ENCODE measurements around the gene GLG1. TPM values are rescaled to one million over a fixed set of nuclear protein-coding genes. Genes with fewer than 3 reads are reported as not detected.
"Not testable (repeated sequence)": the region's sequence is repeated elsewhere in the genome, so short reads cannot be mapped to it uniquely, and the experiment has no call there.

The GLG1 gene
- total RNA-seq, 1 experiment from 2014 or later = 139 TPM

GRCh38 chr16:74521691-74522090 lies 85.2 kb downstream of the GLG1 start:
- CTCF ChIA-PET = no interaction called here
- Mint-ChIP-seq H3K4me3 (ENCODE audit: low read depth, unreplicated experiment) (no peak overlapping the region), H3K36me3 (ENCODE audit: insufficient read depth, unreplicated experiment) (no peaks in the 10 kb centered on the region), H3K9me3 (ENCODE audit: low read depth, unreplicated experiment) (no peaks in the 10 kb centered on the region), H3K27me3 (ENCODE audit: unreplicated experiment) (no peaks in the 10 kb centered on the region), H3K27ac (ENCODE audit: unreplicated experiment) (no peak overlapping the region), H3K4me1 (ENCODE audit: low read depth, unreplicated experiment) (peaks cover 8% of the 10 kb centered on the region)
- intact Hi-C loops (cut with micrococcal nuclease; ENCODE audit: unreplicated experiment) = no loop called here
- DNase-seq = no peak
- no TSS peak for BruUV-seq (replicated peaks)
- no peak for TF ChIP-seq CTCF (IDR thresholded peaks at IDR 0.05; ENCODE audit: unreplicated experiment)

GRCh38 chr16:74518934-74519333 lies 88.0 kb downstream of the GLG1 start:
- H3K27ac Mint-ChIP-seq (ENCODE audit: unreplicated experiment); H3K4me3 Mint-ChIP-seq (ENCODE audit: low read depth, unreplicated experiment); BruUV-seq (replicated peaks); H3K27me3 Mint-ChIP-seq (ENCODE audit: unreplicated experiment); H3K9me3 Mint-ChIP-seq (ENCODE audit: low read depth, unreplicated experiment); H3K4me1 Mint-ChIP-seq (ENCODE audit: low read depth, unreplicated experiment); H3K36me3 Mint-ChIP-seq (ENCODE audit: insufficient read depth, unreplicated experiment); DNase-seq; intact Hi-C loops (cut with micrococcal nuclease; ENCODE audit: unreplicated experiment): not testable (repeated sequence)
- CTCF ChIA-PET = interaction anchor here (0.7 kb wide), 1 partner anchor 61 kb away, joined by 3 read pairs; no protein-coding TSS in a partner anchor

- no peak for TF ChIP-seq CTCF (IDR thresholded peaks at IDR 0.05; ENCODE audit: unreplicated experiment)
- H3K9me3 Mint-ChIP-seq (ENCODE audit: low read depth, unreplicated experiment) = peaks cover 4% of the 10 kb centered on the region
- H3K27ac Mint-ChIP-seq (ENCODE audit: unreplicated experiment) = no peak overlapping the region
- H3K4me1 Mint-ChIP-seq (ENCODE audit: low read depth, unreplicated experiment) = no peaks in the 10 kb centered on the region
- no TSS peak for BruUV-seq (replicated peaks)
- CTCF ChIA-PET = interaction anchor here (0.6 to 0.7 kb wide), 2 partner anchors 46 to 178 kb away, joined by 4 read pairs; no protein-coding TSS in a partner anchor
- intact Hi-C loops (cut with micrococcal nuclease; ENCODE audit: unreplicated experiment) = no loop called here
- H3K4me3 Mint-ChIP-seq (ENCODE audit: low read depth, unreplicated experiment) = no peak overlapping the region
- H3K27me3 Mint-ChIP-seq (ENCODE audit: unreplicated experiment) = no peaks in the 10 kb centered on the region
- DNase-seq = no peak
- H3K36me3 Mint-ChIP-seq (ENCODE audit: insufficient read depth, unreplicated experiment) = no peaks in the 10 kb centered on the region
Measured at GRCh38 chr16:74511961-74512360, 95.0 kb downstream of the GLG1 start.

GRCh38 chr16:74505011-74505410 lies 101.9 kb downstream of the GLG1 start:
- peaks cover 19% of the 10 kb centered on the region for H3K36me3 Mint-ChIP-seq (ENCODE audit: insufficient read depth, unreplicated experiment)
- no peaks in the 10 kb centered on the region for H3K27me3 Mint-ChIP-seq (ENCODE audit: unreplicated experiment)
- no peak for TF ChIP-seq CTCF (IDR thresholded peaks at IDR 0.05; ENCODE audit: unreplicated experiment)
- no peaks in the 10 kb centered on the region for H3K9me3 Mint-ChIP-seq (ENCODE audit: low read depth, unreplicated experiment)
- intact Hi-C loops (cut with micrococcal nuclease; ENCODE audit: unreplicated experiment) = no loop called here
- DNase-seq = no peak
- no TSS peak for BruUV-seq (replicated peaks)
- H3K4me1 Mint-ChIP-seq (ENCODE audit: low read depth, unreplicated experiment) = no peaks in the 10 kb centered on the region
- H3K27ac Mint-ChIP-seq (ENCODE audit: unreplicated experiment) = no peak overlapping the region
- CTCF ChIA-PET = no interaction called here
- H3K4me3 Mint-ChIP-seq (ENCODE audit: low read depth, unreplicated experiment) = no peak overlapping the region

- no peak for DNase-seq
- CTCF ChIA-PET = no interaction called here
- TF ChIP-seq CTCF (IDR thresholded peaks at IDR 0.05; ENCODE audit: unreplicated experiment) = no peak
- Mint-ChIP-seq H3K27ac (ENCODE audit: unreplicated experiment) (no peak overlapping the region), H3K4me1 (ENCODE audit: low read depth, unreplicated experiment) (no peaks in the 10 kb centered on the region), H3K27me3 (ENCODE audit: unreplicated experiment) (no peaks in the 10 kb centered on the region), H3K4me3 (ENCODE audit: low read depth, unreplicated experiment) (no peak overlapping the region), H3K36me3 (ENCODE audit: insufficient read depth, unreplicated experiment) (peaks cover 19% of the 10 kb centered on the region), H3K9me3 (ENCODE audit: low read depth, unreplicated experiment) (no peaks in the 10 kb centered on the region)
- no TSS peak for BruUV-seq (replicated peaks)
- intact Hi-C loops (cut with micrococcal nuclease; ENCODE audit: unreplicated experiment) = no loop called here
Measured at GRCh38 chr16:74503412-74503811, 103.5 kb downstream of the GLG1 start.

Measured in Calu3 (cell line).